A549 (cell line): ENCODE results near the gene FREY1. TPM values are rescaled to one million over a fixed set of nuclear protein-coding genes. Genes with fewer than 3 reads are reported as not detected.

Source experiments
- ATAC-seq, 2 experiments: fragments of 200-7000 bp in 1 of 2; fragments of >200 bp in 1 of 2; cut with Nextera tagmentation in 1 of 2; cut with Tn5 transposase in 1 of 2; 3 replicates each; pipeline versions ENCODE4 v1.8.0 to v1.9.1; 2018 to 2020; ENCODE audit warnings: mild to moderate bottlenecking in 1 of 2, moderate library complexity in 1 of 2
- CTCF ChIA-PET: fragments of 300-600 bp; sonication (Branson Sonifier 250); formaldehyde crosslinking; extraction: SDS; loops from one replicate; lab custom pipeline; 2021; ENCODE audit warnings: antibody characterized with exemption, inconsistent platforms; lab: Yijun Ruan, JAX
- POLR2A ChIA-PET: fragments of 350-600 bp; formaldehyde crosslinking; extraction: SDS; loops from one replicate; lab custom pipeline; 2021; ENCODE audit warnings: antibody characterized with exemption, inconsistent platforms; lab: Yijun Ruan, JAX
- DNase-seq, 2 experiments: peaks; one replicate each; pipeline versions ENCODE4 v3.0.0 to v3.0.0-alpha.2; 2011 to 2016; ENCODE audit warnings: low read depth in 1 of 2, low spot score in 1 of 2
- FAIRE-seq: peaks from 2 replicates; lab custom pipeline; 2011; peaks lifted over from hg19 to GRCh38; lab: Jason Lieb, UNC
- H3K27ac ChIP-seq, 2 experiments: fragments of >200 bp; sonication (Bioruptor Twin); formaldehyde crosslinking; 3 replicates each; pipeline ENCODE4 v1.5.1; 2016 to 2017
- H3K4me1 ChIP-seq: fragments of >200 bp; sonication (Bioruptor Twin); formaldehyde crosslinking; 3 replicates; pipeline ENCODE4 v1.6.1; 2016
- H3K4me2 ChIP-seq: fragments of >200 bp; sonication (Bioruptor Twin); formaldehyde crosslinking; 3 replicates; pipeline ENCODE4 v1.6.1; 2016
- H3K4me3 ChIP-seq: fragments of >200 bp; sonication (Bioruptor Twin); formaldehyde crosslinking; 3 replicates; pipeline ENCODE4 v1.5.1; 2016
- H3K9me3 ChIP-seq: fragments of >200 bp; sonication (Bioruptor Twin); formaldehyde crosslinking; 3 replicates; pipeline ENCODE4 v1.6.1; 2016
- CBX8 ChIP-seq: fragments of 200-600 bp; sonication (generic); IDR thresholded peaks from 2 replicates; pipeline ENCODE4 v1.6.1; 2016
- EHMT2 ChIP-seq: fragments of 200-600 bp; sonication (generic); IDR thresholded peaks from 2 replicates; pipeline ENCODE4 v1.6.1; 2016; ENCODE audit warnings: antibody characterized with exemption, low read depth, mild to moderate bottlenecking, moderate library complexity
- ELK1 ChIP-seq: fragments of 150-350 bp; IDR thresholded peaks from 2 replicates; pipeline ENCODE4 v1.6.1; 2014; ENCODE audit warnings: low read depth, mild to moderate bottlenecking, low read length
- EP300 ChIP-seq, 2 experiments: fragments of >200 bp; sonication (Bioruptor Twin); formaldehyde crosslinking; IDR thresholded peaks; 2 replicates in 1 of 2; 3 replicates in 1 of 2; pipeline ENCODE4 v1.6.1; 2016 to 2017
- GATA3 ChIP-seq: IDR thresholded peaks from 2 replicates; pipeline ENCODE4 v1.6.1; 2012; ENCODE audit warnings: borderline replicate concordance
- HDAC2 ChIP-seq: fragments of 200-600 bp; sonication (generic); IDR thresholded peaks from 2 replicates; pipeline ENCODE4 v1.6.1; 2016
- HES2 ChIP-seq: fragments of >200 bp; sonication (Bioruptor Twin); formaldehyde crosslinking; IDR thresholded peaks from 2 replicates; pipeline ENCODE4 v1.6.1; 2016
- HMGXB4 ChIP-seq: fragments of 250-450 bp; sonication (Bioruptor Pico); IDR thresholded peaks from 2 replicates; pipeline ENCODE4 v1.5.0; 2021; ENCODE audit warnings: mild to moderate bottlenecking, moderate library complexity, borderline replicate concordance
- HOXA7 ChIP-seq: fragments of 250-450 bp; sonication (Bioruptor Pico); IDR thresholded peaks from 2 replicates; pipeline ENCODE4 v1.5.0; 2020; ENCODE audit warnings: mild to moderate bottlenecking, moderate library complexity
- KDM1A ChIP-seq: fragments of 200-600 bp; sonication (generic); IDR thresholded peaks from 2 replicates; pipeline ENCODE4 v1.6.1; 2016; ENCODE audit warnings: low read depth, mild to moderate bottlenecking
- MAX ChIP-seq: IDR thresholded peaks from 2 replicates; pipeline ENCODE4 v1.6.1; 2012
- NFE2L2 ChIP-seq: fragments of 150-350 bp; conservative IDR thresholded peaks from 2 replicates; pipeline ENCODE4 v1.6.1; 2014; ENCODE audit warnings: low read length
- PBX3 ChIP-seq: IDR thresholded peaks from 2 replicates; pipeline ENCODE4 v1.6.1; 2012
- RAD21 ChIP-seq, 2 experiments: fragments of >200 bp in 1 of 2; sonication (Bioruptor Twin) in 1 of 2; formaldehyde crosslinking in 1 of 2; IDR thresholded peaks in 1 of 2; conservative IDR thresholded peaks in 1 of 2; 2 replicates in 1 of 2; 3 replicates in 1 of 2; pipeline ENCODE4 v1.6.1; 2012 to 2018; ENCODE audit warnings: inconsistent platforms in 1 of 2
- RCOR1 ChIP-seq: fragments of 150-350 bp; IDR thresholded peaks from 2 replicates; pipeline ENCODE4 v1.6.1; 2014; ENCODE audit warnings: antibody characterized with exemption, low read length, low read depth
- SMC3 ChIP-seq: fragments of >200 bp; sonication (Bioruptor Twin); formaldehyde crosslinking; IDR thresholded peaks from 3 replicates; pipeline ENCODE4 v1.6.1; 2018; ENCODE audit warnings: inconsistent platforms
- SREBF2 ChIP-seq: fragments of 450-650 bp; IDR thresholded peaks from 2 replicates; pipeline ENCODE4 v1.6.1; 2014; ENCODE audit warnings: mild to moderate bottlenecking, moderate library complexity
- WGBS: methylation state at CpG from one replicate; pipeline ENCODE4 v1.1.6; 2017; ENCODE audit errors: missing lambda C conversion rate; 5-methylcytosine and 5-hydroxymethylcytosine counted together
- polyA plus RNA-seq, 4 experiments: library from polyadenylated mRNA; depleted of rRNA in 3 of 4; stranded (reverse); fragments of >200 nt; fragmentation: RNase III in 1 of 4; extraction: RNeasy Plus Mini Kit Qiagen cat#74134 plus additional on column Dnase treatment in 1 of 4; gene quantifications; 2 replicates in 3 of 4; 3 replicates in 1 of 4; pipeline ENCODE4 v1.2.3, GENCODE V29; 2011 to 2017

Gene FREY1
- polyA plus RNA-seq, 2 of the 4 experiments (the other 2 are of a cell fraction) = 0.17 to 0.21 TPM

- ChIA-PET CTCF (no interaction called here), POLR2A (no interaction called here)
- H3K4me2 ChIP-seq = no peak overlapping the region
- no peaks in the 10 kb centered on the region for H3K9me3 ChIP-seq
- no peak for FAIRE-seq
- WGBS = 87% methylated on average over 15 of the region's 15 CpGs
- H3K4me1 ChIP-seq = peaks cover 6% of the 10 kb centered on the region; the same call in 2 of the 3 replicates
- no peak for ATAC-seq
- H3K27ac ChIP-seq = no peak overlapping the region
- no peak overlapping the region for H3K4me3 ChIP-seq
- TF ChIP-seq NFE2L2 = no peak
- no peak for TF ChIP-seq HOXA7 (CRISPR knock-in tag)
- TF ChIP-seq MAX = no peak
- TF ChIP-seq KDM1A = no peak
- TF ChIP-seq PBX3 = no peak
- no peak for DNase-seq
These were observed 2.7 kb downstream of the FREY1 start for GRCh38 chr11:45904309-45904915.

GRCh38 chr11:45902452-45903380 lies 4.4 kb downstream of the FREY1 start:
- Histone ChIP-seq H3K4me1 (peaks cover 12% of the 10 kb centered on the region; the same call in 2 of the 3 replicates), H3K4me2 (no peak overlapping the region), H3K4me3 (no peak overlapping the region), H3K9me3 (no peaks in the 10 kb centered on the region), H3K27ac (no peak overlapping the region)
- ChIA-PET CTCF (interaction anchor here (0.7 kb wide), 1 partner anchor 9 kb away, joined by 3 read pairs; no protein-coding TSS in a partner anchor), POLR2A (no interaction called here)
- no peak for DNase-seq
- TF ChIP-seq EP300 (IDR thresholded peaks at IDR 0.05) = no peak
- TF ChIP-seq SMC3 = no peak
- TF ChIP-seq RAD21 (conservative IDR thresholded peaks at IDR 0.05 in 1 of 2, IDR thresholded peaks at IDR 0.05 in 1 of 2) = no peak
- TF ChIP-seq HMGXB4 = no peak
- TF ChIP-seq ELK1 = no peak
- TF ChIP-seq HDAC2 = no peak
- no peak for TF ChIP-seq SREBF2
- 90% methylated on average over 42 of the region's 56 CpGs for WGBS
- FAIRE-seq = no peak
- ATAC-seq = no peak

- Histone ChIP-seq H3K4me3 (no peak overlapping the region), H3K4me1 (peaks cover 12% of the 10 kb centered on the region; the same call in 2 of the 3 replicates), H3K4me2 (no peak overlapping the region), H3K9me3 (no peaks in the 10 kb centered on the region), H3K27ac (no peak overlapping the region)
- ATAC-seq = no peak
- CTCF ChIA-PET = interaction anchor here (1.1 kb wide), 1 partner anchor 16 kb away, joined by 3 read pairs; the partner anchor contains the start of gene PEX16
- POLR2A ChIA-PET = no interaction called here
- TF ChIP-seq EHMT2 (no peak), CBX8 (no peak), HMGXB4 (no peak), HES2 (no peak), GATA3 (no peak), RCOR1 (no peak)
- no peak for FAIRE-seq
- 88% methylated on average over 4 of the region's 6 CpGs for WGBS
- no peak for DNase-seq
These were observed 5.4 kb downstream of the FREY1 start for GRCh38 chr11:45901626-45902025.
